Lower leg skin (tissue), 3 donors: Measurements from ENCODE around the gene RARA.

ENCODE experiments used
- POLR2A ChIP-seq, 2 donors: fragments of 450-650 bp; IDR thresholded peaks; one replicate each; pipeline ENCODE4 v1.6.1; 2016 to 2017; ENCODE audit warnings: antibody characterized with exemption in 2 of 2, mild to moderate bottlenecking in 1 of 2, moderate library complexity in 1 of 2
- TF ChIP-seq, protein P1 (sequence below), 3 donors: fragments of 450-650 bp; IDR thresholded peaks; one replicate each; pipeline ENCODE4 v1.5.1; 2016; ENCODE audit warnings: antibody characterized with exemption in 3 of 3, mild to moderate bottlenecking in 3 of 3, moderate library complexity in 2 of 3

DNA sequence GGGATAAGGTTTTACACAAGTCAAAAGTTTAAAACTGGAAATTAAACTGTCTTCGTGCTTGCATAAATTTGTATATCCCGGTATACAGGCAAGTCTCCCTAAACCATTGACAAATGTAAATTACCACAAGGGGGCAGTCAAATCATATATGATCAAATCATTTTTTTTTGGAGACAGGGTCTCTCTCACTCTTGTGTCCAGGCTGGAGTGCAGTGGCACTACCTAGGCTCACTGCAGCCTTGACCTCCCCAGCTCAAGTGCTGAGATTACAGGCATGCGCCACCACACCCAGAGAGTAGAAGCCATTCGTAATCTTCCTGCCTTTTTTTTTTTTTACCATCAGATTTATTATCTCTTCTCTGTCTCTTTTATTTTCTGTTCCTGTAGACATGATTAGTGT, 90.2 kb downstream of the RARA start:
- TF ChIP-seq, protein P1, sequence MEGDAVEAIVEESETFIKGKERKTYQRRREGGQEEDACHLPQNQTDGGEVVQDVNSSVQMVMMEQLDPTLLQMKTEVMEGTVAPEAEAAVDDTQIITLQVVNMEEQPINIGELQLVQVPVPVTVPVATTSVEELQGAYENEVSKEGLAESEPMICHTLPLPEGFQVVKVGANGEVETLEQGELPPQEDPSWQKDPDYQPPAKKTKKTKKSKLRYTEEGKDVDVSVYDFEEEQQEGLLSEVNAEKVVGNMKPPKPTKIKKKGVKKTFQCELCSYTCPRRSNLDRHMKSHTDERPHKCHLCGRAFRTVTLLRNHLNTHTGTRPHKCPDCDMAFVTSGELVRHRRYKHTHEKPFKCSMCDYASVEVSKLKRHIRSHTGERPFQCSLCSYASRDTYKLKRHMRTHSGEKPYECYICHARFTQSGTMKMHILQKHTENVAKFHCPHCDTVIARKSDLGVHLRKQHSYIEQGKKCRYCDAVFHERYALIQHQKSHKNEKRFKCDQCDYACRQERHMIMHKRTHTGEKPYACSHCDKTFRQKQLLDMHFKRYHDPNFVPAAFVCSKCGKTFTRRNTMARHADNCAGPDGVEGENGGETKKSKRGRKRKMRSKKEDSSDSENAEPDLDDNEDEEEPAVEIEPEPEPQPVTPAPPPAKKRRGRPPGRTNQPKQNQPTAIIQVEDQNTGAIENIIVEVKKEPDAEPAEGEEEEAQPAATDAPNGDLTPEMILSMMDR (IDR thresholded peaks at IDR 0.05), result no peak
- no peak for TF ChIP-seq POLR2A (IDR thresholded peaks at IDR 0.05)
